PC-9 (cell line): Measurements from ENCODE around the gene TTC32. TPM values are rescaled to one million over a fixed set of nuclear protein-coding genes. Genes with fewer than 3 reads are reported as not detected.
"Not testable (repeated sequence)": the region's sequence is repeated elsewhere in the genome, so short reads cannot be mapped to it uniquely, and the experiment has no call there.

ENCODE experiments used
- BruUV-seq: library from RNA; stranded (reverse); fragments of 400-500 nt; replicated peaks from 2 replicates; lab custom pipeline; 2021; lab: Mats Ljungman, UMichigan
- CTCF ChIA-PET: fragments of 300-600 bp; sonication (Branson Sonifier 250); formaldehyde crosslinking; loops from one replicate; lab custom pipeline; 2022; ENCODE audit warnings: antibody characterized with exemption; lab: Charles Lee
- POLR2A ChIA-PET: fragments of 300-600 bp; sonication (Branson Sonifier 250); formaldehyde crosslinking; loops from one replicate; lab custom pipeline; 2022; ENCODE audit warnings: antibody characterized with exemption; ENCODE audit not compliant: unreplicated experiment; lab: Charles Lee
- DNase-seq, 2 experiments: peaks; one replicate each; pipeline versions ENCODE4 v3.0.0 to v3.0.0-alpha.2; 2015 to 2022; ENCODE audit warnings: mixed read lengths in 1 of 2
- H2AFZ ChIP-seq: fragments of 200-600 bp; sonication (generic); 2 replicates; pipeline ENCODE4 v1.8.1; 2017; ENCODE audit warnings: antibody characterized with exemption
- H3F3A ChIP-seq: fragments of 200-600 bp; sonication (generic); 2 replicates; pipeline ENCODE4 v1.8.1; 2017; ENCODE audit warnings: antibody characterized with exemption, mild to moderate bottlenecking, low read depth; ENCODE audit not compliant: insufficient read depth
- H3K27ac ChIP-seq: fragments of 200-600 bp; sonication (generic); 2 replicates; pipeline ENCODE4 v1.6.1; 2016; ENCODE audit warnings: mixed run types
- H3K27me3 ChIP-seq: fragments of 200-600 bp; sonication (generic); 2 replicates; pipeline ENCODE4 v1.6.1; 2016; ENCODE audit warnings: low read depth, mixed run types; ENCODE audit not compliant: insufficient read depth
- H3K36me3 ChIP-seq: fragments of 200-600 bp; sonication (generic); 2 replicates; pipeline ENCODE4 v1.6.1; 2016; ENCODE audit warnings: low read depth, mixed run types
- H3K4me1 ChIP-seq: fragments of 200-600 bp; sonication (generic); replicated peaks from 2 replicates; pipeline ENCODE4 v1.6.1; 2016; ENCODE audit warnings: mixed run types; ENCODE audit not compliant: insufficient read depth
- H3K4me2 ChIP-seq: fragments of 200-600 bp; sonication (generic); 2 replicates; pipeline ENCODE4 v1.6.1; 2017; ENCODE audit warnings: mixed run types
- H3K4me3 ChIP-seq: fragments of 200-600 bp; sonication (generic); 2 replicates; pipeline ENCODE4 v1.6.1; 2016; ENCODE audit warnings: mixed run types
- H3K79me2 ChIP-seq: fragments of 200-600 bp; sonication (generic); 2 replicates; pipeline ENCODE4 v1.6.1; 2017; ENCODE audit warnings: low read depth, mixed run types
- H3K9me2 ChIP-seq: fragments of 200-600 bp; sonication (generic); 2 replicates; pipeline ENCODE4 v1.8.1; 2017; ENCODE audit warnings: mild to moderate bottlenecking; ENCODE audit not compliant: insufficient read depth
- H3K9me3 ChIP-seq: fragments of 200-600 bp; sonication (generic); 2 replicates; pipeline ENCODE4 v1.8.1; 2016; ENCODE audit warnings: low read depth; ENCODE audit not compliant: insufficient read depth
- H4K20me1 ChIP-seq: fragments of 200-600 bp; sonication (generic); 2 replicates; pipeline ENCODE4 v1.8.1; 2017; ENCODE audit not compliant: insufficient read depth
- CTCF ChIP-seq: fragments of 200-600 bp; sonication (generic); conservative IDR thresholded peaks from 2 replicates; pipeline ENCODE4 v1.6.1; 2017; ENCODE audit warnings: mixed run types, antibody characterized with exemption, mild to moderate bottlenecking, moderate library complexity
- EZH2 ChIP-seq: fragments of 200-600 bp; sonication (generic); IDR thresholded peaks from 2 replicates; pipeline ENCODE4 v1.8.0; 2017; ENCODE audit warnings: antibody characterized with exemption, low read depth
- intact Hi-C: fragments of 100-400 bp; cut with micrococcal nuclease; formaldehyde crosslinking; loops from one replicate; pipeline ENCODE4 v1.10.0; 2022; ENCODE audit not compliant: unreplicated experiment
- total RNA-seq: library from RNA; stranded (reverse); gene quantifications from 2 replicates; pipeline ENCODE4 v1.2.3, GENCODE V29; 2021

TTC32 gene
- total RNA-seq, 1 experiment from 2014 or later = 36.2 TPM

- intact Hi-C loops = no loop called here
- no TSS peak for BruUV-seq
Measured at GRCh38 chr2:19882286-19882685, 19.5 kb downstream of the TTC32 start.

DNA sequence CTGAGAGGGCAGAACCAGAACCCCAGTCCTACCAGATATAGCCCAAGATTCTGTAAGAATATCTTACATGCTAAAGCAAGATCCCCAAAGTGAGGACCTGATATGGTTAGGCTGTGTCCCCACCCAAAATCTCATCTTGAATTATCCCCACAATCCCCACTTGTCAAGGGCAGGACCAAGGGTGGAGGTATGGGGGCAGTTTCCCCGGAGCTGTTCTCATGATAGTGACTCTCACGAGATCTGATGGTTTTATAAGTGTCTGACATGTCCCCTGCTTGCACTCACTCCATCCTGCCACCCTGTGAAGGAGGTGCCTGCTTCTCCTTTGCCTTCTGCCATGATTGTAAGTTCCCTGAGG is 19.9 kb downstream of the TTC32 start:
- BruUV-seq = no TSS peak
- H3F3A ChIP-seq = no peaks in the 10 kb centered on the region
- no peaks in the 10 kb centered on the region; the same call in 1 of the 2 replicates for H3K9me3 ChIP-seq
- H3K4me1 ChIP-seq = no peaks in the 10 kb centered on the region
- no peak overlapping the region for H3K4me3 ChIP-seq
- no peaks in the 10 kb centered on the region for H3K27me3 ChIP-seq
- no peaks in the 10 kb centered on the region for H3K36me3 ChIP-seq
- no peaks in the 10 kb centered on the region for H4K20me1 ChIP-seq
- ChIA-PET CTCF (no interaction called here), POLR2A (no interaction called here)
- TF ChIP-seq CTCF (no peak), EZH2 (no peak)
- no peaks in the 10 kb centered on the region for H3K9me2 ChIP-seq
- intact Hi-C loops = no loop called here
- no peak overlapping the region for H3K4me2 ChIP-seq
- no peak for DNase-seq
- H2AFZ ChIP-seq = no peak overlapping the region
- no peak overlapping the region for H3K27ac ChIP-seq
- H3K79me2 ChIP-seq = no peaks in the 10 kb centered on the region

More at GRCh38 chr2:19882286-19882685, 19.5 kb downstream of the TTC32 start:
- H3K79me2 ChIP-seq = no peaks in the 10 kb centered on the region
- ChIA-PET POLR2A (no interaction called here), CTCF (no interaction called here)
- H3K4me2 ChIP-seq = no peak overlapping the region
- H3F3A ChIP-seq = no peaks in the 10 kb centered on the region
- no peak for TF ChIP-seq CTCF
- TF ChIP-seq EZH2 = no peak
- H3K4me3 ChIP-seq = no peak overlapping the region
- no peaks in the 10 kb centered on the region for H3K9me2 ChIP-seq
- H3K27me3 ChIP-seq = no peaks in the 10 kb centered on the region
- H4K20me1 ChIP-seq = no peaks in the 10 kb centered on the region
- no peaks in the 10 kb centered on the region; the same call in 1 of the 2 replicates for H3K9me3 ChIP-seq
- H2AFZ ChIP-seq = no peak overlapping the region
- H3K4me1 ChIP-seq = no peaks in the 10 kb centered on the region
- H3K27ac ChIP-seq = no peak overlapping the region
- no peaks in the 10 kb centered on the region for H3K36me3 ChIP-seq
- DNase-seq = no peak

DNA sequence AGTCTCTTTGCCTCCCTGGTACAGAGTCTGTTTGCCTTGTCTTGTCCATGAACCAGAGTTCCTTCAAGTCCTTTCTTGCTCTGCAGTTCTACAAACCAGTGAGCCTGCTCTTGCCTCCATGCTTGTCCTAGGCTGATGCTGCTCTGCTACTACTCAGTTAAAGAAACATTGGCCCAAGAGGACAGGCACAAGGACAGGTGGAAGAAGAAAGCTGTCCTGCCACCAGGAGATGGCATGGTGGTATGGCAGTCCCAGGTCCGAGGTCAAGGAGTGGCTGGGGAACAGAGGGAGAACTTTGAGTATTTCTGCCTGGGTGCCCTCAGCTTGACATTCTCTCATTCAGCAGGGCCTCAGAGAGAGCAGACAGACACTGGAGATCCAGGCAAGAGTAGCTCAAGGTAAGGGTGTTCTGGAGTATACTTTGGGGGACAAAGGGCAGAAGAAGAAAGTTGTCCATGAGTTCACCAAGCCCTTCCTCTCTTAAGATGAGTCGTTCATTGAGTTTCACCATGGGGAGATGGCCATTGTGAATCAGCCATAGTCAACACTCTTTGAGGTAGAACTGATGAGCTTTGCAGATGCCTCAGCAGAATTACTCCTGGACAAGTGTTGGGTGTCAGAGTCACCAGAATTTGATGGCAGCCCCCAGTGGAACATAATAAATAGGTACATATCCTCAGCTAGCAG is 20.4 kb downstream of the TTC32 start:
- no peak overlapping the region for H3K4me3 ChIP-seq
- no peaks in the 10 kb centered on the region for H3K36me3 ChIP-seq
- no peak for DNase-seq
- no peak overlapping the region for H3K4me2 ChIP-seq
- no peaks in the 10 kb centered on the region for H3K27me3 ChIP-seq
- TF ChIP-seq EZH2 (no peak), CTCF (no peak)
- no TSS peak for BruUV-seq
- no peak overlapping the region for H2AFZ ChIP-seq
- H3F3A ChIP-seq = no peaks in the 10 kb centered on the region
- no peaks in the 10 kb centered on the region for H3K4me1 ChIP-seq
- H3K27ac ChIP-seq = no peak overlapping the region
- CTCF ChIA-PET = no interaction called here
- H3K9me3 ChIP-seq = no peaks in the 10 kb centered on the region; the same call in 1 of the 2 replicates
- no peaks in the 10 kb centered on the region for H3K9me2 ChIP-seq
- H3K79me2 ChIP-seq = no peaks in the 10 kb centered on the region
- H4K20me1 ChIP-seq = no peaks in the 10 kb centered on the region
- POLR2A ChIA-PET = no interaction called here
- intact Hi-C loops = no loop called here

- H2AFZ ChIP-seq, CTCF ChIA-PET, H3K79me2 ChIP-seq, H3K4me3 ChIP-seq, H3K4me1 ChIP-seq, H3K27me3 ChIP-seq, BruUV-seq, intact Hi-C loops, H4K20me1 ChIP-seq, POLR2A ChIA-PET, H3K9me3 ChIP-seq, DNase-seq, H3F3A ChIP-seq, H3K9me2 ChIP-seq, H3K4me2 ChIP-seq, H3K36me3 ChIP-seq, H3K27ac ChIP-seq: not testable (repeated sequence)
Measured at GRCh38 chr2:19880191-19880590, 21.6 kb downstream of the TTC32 start.
